GM13976 (cell line): ENCODE results near the gene TMEM130.
A peak's percentile ranks its signal among the peaks of the same experiment; 100 is the strongest.

Source experiments
- DNase-seq: peaks from one replicate; pipeline ENCODE4 v3.0.0; 2012; ENCODE audit warnings: low spot score
- CTCF ChIP-seq: IDR thresholded peaks from 2 replicates; pipeline ENCODE4 v1.5.1; 2012; ENCODE audit warnings: borderline replicate concordance, mild to moderate bottlenecking; ENCODE audit not compliant: insufficient read depth; ENCODE audit errors: extremely low read depth, missing control alignments, control extremely low read depth
- in situ Hi-C: fragments of 300-500 bp; cut with MboI; formaldehyde crosslinking; loops from one replicate; pipeline ENCODE4 v1.12.0; 2022; ENCODE audit warnings: low sequenced_read_pairs, mixed read lengths, inconsistent platforms; ENCODE audit not compliant: unreplicated experiment

TMEM130 gene

GRCh38 chr7:98866351-98866750 lies 3.5 kb downstream of the TMEM130 start:
- DNase-seq: peak; percentile 11
- TF ChIP-seq CTCF: no peak
- in situ Hi-C loops: no loop called here

GRCh38 chr7:98864731-98865453 lies 4.9 kb downstream of the TMEM130 start:
- TF ChIP-seq CTCF: no peak
- DNase-seq: no peak
- in situ Hi-C loops: no loop called here

- no peak for TF ChIP-seq CTCF
- DNase-seq: no peak
- in situ Hi-C loops: no loop called here
Observed at GRCh38 chr7:98863601-98864000, 6.2 kb downstream of the TMEM130 start.

GRCh38 chr7:98862716-98863420 lies 6.9 kb downstream of the TMEM130 start:
- in situ Hi-C loops: no loop called here
- TF ChIP-seq CTCF: no peak
- DNase-seq: no peak

- no peak for TF ChIP-seq CTCF
- no peak for DNase-seq
- in situ Hi-C loops: no loop called here
Observed at GRCh38 chr7:98862203-98862602, 7.6 kb downstream of the TMEM130 start.

GRCh38 chr7:98860071-98860470 lies 9.7 kb downstream of the TMEM130 start:
- no peak for TF ChIP-seq CTCF

More at GRCh38 chr7:98860071-98860470, 9.7 kb downstream of the TMEM130 start:
- no peak for DNase-seq
- in situ Hi-C loops: no loop called here
